ENCODE data around the gene KLHL40.
A peak's percentile ranks its signal among the peaks of the same experiment; 100 is the strongest.

Gene KLHL40

DNA sequence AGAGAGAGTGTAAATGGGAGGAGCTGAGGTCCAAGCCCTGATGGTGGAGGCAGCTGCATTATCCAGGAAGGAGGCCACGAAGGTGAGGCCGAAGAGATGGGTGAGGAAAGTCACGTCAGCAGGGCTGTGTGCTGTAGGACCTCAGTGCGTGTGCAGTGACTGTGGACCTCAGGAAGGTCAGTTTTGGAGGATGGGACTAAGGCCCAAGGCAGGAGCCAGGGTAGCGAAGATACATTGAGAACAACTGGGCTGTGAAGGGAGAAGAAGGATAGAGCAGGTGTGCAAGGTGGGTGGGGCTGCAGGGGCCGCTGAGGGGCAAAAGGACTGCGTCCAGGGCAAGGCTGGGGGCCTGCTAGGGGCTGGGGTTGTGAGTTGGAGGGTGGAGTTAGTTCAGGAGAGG, 4.9 kb downstream of the KLHL40 start:
- no peak for DNase-seq (ENCODE audit: low read depth)

DNA sequence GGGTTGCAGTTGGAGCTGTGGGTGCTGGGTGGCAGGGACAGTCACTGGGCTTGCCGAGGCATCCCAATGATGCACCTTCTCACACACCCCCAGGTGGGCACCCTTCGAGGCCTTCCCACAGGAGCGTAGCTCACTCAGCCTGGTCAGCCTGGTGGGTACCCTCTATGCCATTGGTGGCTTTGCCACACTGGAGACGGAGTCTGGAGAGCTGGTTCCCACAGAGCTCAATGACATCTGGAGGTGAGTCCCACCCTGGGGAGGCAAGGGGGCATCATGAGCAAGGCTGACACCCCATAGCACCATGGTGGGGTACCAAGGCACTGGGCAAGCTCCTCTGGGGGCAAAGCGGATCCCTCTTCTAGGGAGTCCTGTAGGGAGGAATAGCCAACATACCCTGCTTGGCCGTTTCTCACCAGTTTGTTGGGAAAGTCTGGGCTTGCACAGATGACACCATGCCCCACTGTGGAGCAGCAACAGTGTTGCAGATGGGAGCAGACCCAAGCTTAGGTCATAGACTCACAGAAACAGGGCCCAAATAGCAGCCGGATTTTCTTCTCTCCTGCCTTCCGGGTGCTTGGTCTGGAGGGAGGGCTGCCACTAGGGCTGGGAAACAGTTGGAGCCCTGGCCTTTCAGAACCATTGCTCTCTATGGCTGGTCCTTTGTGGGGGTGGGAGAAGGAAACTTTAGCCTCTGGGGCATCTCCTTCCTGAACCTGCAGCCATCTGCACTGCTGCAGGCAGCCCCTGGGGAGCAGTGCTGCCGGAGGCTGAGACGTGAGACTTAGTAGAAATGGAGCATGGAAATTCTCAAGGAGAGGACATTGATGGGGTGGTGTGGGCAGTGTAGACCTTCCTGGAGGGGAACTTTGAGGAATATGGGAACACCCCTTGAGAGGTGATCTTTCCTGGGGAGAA, 5.7 kb downstream of the KLHL40 start:
- no peak for DNase-seq (ENCODE audit: low read depth)

DNA sequence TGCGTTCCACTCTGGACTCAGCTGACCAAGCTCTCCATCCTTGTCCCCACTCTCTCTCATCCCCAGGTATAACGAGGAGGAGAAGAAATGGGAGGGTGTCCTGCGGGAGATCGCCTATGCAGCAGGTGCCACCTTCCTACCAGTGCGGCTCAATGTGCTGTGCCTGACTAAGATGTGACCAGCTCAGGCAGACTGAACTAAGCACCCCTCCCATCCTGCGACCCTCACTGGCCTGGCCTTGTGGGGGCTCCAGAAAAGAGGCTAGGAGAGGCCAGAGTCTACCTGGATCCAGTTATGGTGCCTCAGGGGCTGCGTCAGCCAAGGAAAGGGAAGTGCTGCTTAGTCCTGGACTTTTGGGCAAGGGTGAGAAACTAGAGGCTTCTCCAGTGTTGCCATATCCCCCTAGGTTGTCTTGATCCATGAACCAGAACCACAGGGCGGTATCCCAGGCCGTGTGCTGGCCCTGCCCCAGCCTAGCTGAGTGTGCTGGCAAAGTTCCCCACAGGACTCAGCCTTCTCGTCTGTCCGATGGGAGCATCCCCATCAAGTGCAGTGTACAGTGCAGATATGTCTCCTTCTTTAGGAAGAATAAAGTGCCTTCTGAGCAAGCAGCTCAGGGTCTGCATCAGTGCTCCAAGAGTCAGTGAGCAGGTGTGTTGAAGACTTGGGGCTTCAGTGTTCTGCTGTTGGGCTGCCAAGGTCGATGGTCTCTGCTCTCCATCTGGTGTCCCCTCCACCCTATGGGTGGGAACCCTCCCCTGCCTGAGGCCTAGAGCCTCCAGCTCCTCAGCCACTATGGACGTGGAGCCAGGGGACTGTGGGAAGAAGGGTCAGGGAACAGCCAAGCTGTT, 6.7 kb downstream of the KLHL40 start:
- no peak for DNase-seq (ENCODE audit: low read depth)

DNA sequence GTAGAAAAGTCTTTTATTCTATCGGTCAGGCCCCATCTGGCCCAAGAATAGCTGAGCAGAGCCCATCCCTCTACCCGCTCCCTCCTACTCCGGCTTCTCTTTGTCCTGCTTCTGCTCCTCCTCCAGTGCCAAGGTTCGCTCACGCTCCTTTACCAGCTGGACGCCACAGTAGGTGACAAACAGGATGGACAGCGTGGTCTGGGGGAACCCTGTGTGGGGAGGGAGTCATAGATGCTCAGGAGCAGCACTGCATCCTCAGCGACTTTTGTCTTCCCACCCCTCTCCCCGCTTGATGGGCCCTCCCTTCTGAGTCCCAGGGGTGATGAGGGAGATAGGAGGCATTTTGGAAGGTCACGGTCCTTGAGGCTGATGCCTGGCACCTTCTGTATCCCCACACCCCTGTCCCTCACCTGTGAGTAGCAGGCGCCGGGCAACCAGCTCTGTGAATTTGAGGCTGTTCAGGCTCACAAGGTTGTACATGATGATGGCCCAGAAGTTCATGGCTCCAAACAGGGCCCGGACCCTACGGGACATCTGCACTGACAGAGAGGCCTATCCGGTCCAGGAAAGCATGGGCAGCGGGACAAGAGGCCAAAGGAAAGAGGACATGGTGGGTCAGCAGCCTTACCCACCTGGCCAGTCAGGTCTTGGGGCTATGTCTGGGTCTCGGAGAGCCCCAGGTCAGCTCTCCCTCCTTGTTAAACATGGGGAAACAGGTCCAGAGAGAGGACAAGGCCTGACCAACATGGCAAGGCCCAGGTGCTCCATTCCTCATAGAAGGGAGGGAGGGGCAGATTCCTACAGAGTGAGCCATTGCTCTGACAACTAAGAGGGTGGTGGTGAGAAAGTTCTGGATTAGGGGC, 7.6 kb downstream of the KLHL40 start:
- no peak for DNase-seq (ENCODE audit: low read depth)

DNA sequence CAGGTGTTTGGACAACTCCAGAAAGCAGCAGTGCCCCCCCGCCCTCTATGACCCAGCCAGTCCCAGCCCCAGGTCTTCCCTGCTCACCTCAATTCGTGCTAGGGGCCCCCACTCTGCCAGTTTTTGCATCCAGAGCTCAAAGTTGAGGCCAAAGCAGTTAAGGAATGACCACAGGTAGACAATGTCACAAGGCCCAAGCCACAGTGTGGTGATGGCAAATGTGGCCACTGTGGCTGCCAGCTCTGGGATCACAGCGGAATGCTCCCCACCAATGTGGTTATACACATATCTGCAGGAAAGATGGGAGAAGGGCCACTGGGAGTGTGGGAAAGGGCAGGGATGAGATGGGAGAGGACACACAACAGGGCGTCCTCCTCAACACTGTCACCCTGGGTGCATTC, 8.2 kb downstream of the KLHL40 start:
- DNase-seq (ENCODE audit: low read depth): no peak

DNA sequence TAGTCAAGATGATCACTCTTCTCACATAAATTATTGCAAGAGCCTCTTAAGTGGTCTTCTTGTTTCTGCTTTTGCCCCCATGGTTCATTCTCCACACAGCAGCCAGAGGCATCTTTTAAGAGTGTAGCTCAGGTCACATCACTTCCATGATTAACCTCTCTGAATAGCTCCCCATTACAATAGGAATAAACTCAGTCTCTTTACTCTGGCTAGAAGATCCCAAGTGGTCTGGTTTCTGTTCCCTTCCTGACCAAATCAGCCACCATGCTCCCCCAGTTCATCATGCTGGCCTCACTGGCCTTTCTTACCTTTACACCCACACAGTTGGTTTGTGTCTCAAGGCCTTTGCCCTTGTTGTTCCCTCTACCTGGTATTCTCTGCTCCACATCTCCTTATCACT, 9.0 kb downstream of the KLHL40 start:
- DNase-seq (ENCODE audit: low read depth): no peak

DNA sequence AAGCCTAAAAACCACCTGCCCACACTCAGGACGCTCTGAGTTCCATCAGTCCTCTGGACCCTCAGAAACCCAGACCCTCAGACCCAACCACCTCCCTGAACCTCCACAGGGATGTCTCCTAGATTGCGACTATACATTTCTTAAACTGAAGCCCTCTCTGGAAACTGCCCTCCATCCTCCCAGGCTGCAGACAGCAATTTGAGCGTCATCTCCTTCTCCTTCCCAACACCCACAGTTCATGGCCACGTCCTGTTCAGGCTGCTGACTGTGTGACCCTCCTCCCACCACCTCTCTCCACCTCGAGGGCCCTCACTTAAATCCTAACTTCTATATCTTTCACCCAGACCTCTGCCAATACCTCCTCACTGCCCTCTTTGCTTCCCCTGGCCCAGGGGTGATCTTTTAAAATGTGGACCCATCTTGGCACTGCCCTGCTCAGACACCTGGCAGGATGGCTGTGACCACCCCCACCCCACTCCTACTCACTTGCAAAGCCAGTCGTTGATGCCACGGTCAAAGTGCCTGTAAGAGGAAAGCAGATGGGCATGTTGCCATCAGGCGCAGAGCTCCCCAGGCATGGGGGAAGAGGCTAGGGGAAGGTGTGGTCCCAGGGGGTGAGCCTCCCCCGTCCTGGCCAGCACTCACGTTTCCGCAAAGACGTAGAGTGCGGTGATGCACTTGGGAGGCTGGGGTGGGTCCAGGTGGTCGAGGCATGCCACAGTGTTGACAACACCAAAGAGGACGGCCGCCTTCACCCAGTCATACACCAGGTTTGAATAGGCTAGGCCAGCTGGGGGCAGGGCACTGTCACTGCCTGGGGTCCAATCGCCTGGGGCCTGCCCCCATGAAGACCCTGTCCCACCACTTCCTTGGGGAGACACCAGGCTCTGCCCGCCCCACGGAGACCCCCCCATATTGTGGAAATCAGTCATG, 11.3 kb downstream of the KLHL40 start:
- DNase-seq (ENCODE audit: low read depth): no peak

DNA sequence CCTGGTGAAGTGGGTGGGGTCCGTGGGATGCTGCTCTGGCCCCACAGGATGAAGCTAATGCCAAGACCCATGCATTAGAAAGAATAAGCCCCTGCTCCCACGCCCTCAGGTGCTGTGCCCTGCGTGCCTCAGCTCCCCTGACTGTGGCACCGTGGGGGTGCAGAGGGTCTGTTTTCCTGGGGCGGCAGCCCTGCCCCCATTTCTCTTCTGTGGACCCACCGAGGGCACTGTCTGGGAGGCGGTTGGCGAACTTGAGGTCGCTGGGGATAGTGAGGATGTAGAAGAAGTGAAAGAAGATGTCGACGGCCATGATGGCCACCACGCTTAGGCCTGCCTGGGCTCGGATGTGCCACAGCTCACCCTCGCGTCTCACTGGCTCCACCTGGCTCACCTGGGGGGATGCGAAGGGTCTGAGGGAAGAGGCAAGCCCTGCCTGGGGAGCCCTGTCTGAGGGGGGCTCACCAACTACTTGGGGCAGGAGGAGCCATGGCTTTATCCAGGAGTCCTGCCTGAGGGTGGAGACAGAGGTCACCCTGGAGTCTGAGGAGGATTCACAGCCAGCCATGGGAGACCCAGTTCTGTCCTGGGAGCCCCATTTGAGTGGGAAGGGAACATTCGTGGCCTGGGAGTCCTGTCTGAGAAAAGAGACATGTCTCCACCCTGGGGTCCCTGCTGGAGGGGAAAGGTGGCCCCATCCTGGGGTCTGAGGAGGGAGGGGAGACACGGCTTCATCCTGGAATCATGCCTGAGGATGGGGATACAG, 12.1 kb downstream of the KLHL40 start:
- no peak for DNase-seq (ENCODE audit: low read depth)

DNA sequence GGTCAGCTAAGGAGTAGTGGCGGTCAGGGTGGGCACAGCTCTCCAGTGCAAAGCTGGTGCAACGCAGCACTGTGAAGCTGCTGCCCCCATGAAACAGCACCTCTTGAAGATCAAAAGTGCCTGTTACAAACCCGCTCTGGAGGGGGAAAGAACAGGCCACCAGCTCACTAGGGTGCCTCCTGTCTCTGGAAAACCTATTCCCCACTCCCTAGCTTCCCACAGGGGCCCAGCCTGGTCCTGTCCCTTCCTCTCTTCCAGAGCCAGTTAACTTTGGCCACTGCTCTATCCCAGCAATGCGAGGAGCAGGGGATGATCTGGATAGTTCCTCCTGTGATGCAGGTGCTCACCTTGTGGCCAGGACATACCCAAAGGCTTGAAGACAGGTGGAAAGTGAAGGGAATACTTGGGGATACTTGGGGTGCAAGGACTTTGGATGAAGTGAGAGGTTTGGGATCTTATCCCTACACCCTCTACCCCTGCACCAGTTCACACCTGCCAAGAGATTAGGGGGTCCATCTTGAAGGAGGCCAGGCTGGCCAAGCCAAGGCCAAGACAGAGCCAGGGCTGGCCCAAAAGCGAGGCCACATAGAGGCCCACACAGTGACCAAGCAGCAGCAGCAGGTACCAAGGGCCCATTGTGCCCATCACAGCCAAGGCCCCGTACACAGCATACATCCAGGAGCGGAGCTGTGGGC, 13.0 kb downstream of the KLHL40 start:
- DNase-seq (ENCODE audit: low read depth): no peak

DNA sequence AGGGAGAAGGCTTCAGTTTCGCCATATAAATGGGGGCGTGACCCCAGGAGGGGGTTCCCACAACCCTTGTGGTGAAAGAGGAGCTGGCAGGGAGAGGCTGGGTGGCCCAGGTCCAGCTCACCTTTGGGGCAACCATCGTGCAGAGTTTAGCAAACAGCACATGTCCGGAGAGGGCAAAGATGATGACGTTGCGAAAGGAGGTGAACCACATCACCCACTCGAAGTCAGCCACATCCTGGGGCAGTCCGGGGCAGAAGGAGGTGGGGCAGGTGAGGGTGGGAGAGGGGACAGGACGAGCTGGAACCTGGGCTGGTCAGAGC, 13.5 kb downstream of the KLHL40 start:
- no peak for DNase-seq (ENCODE audit: low read depth)

DNA sequence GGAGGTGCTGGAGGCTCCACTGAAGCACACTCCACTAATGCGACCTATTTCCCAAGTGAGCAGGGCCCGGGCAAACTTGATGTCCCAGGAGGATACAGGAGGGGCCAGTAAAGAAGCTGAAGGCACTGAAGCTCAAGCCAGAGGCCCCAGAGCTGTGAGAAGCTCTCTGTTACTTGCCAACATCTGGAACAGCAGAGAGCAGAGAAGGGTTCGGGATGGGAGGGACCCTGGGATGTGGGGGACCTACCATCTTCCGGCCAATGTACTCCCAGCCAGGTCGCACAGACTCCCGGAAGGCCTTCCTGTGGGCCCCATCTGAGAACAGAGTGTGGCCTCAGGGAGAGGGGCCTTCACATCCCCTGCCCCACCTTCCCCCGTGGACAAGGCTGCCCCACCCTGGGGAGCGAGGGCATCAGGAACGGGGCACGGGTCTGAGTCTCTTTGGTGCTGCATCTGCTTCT, 14.2 kb downstream of the KLHL40 start:
- DNase-seq (ENCODE audit: low read depth): no peak

DNA sequence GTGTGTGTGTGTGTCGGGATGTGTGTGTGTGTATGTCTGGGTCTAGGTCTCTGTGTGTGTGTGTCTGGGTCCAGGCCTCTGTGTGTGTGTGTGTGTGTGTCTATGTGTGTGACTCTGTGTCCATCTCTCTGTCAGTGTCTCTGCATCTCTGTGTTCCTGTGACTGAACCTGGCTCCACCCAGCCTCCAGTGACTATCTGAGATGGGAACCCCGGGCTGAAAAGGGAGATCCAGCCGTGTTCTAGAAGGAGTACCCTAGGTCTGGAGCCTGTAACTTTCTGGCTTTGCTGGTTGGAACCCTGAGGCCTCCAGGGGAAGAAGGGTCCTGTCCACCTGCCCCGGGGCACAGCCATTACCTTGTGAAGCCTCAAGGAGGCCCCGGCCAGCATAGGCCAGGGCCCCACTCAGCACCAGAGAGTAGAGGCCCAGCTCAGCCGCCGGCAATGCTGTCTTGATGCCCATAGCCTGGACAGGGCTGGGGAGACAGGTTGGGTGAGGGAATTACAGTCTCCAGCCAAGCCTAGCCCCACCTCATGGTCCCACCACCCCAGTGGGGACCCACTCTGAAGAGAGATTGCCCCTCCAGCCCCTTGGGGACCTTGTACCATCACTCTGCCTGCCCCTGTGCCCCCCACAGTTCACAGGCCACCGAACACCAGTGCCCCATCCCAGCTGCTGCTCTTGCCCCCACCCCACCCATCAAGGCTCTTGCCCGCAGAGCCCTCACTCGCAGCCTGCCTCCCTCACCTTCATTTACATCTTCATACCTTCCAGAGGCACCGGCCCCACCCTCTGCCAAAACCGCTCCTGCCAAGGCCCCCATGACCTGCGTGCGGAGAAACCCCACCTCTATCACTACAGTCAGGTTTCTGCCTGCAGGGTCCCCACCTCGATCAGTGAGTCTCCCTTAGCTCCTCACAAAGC, 15.3 kb downstream of the KLHL40 start:
- DNase-seq (ENCODE audit: low read depth): no peak

DNA sequence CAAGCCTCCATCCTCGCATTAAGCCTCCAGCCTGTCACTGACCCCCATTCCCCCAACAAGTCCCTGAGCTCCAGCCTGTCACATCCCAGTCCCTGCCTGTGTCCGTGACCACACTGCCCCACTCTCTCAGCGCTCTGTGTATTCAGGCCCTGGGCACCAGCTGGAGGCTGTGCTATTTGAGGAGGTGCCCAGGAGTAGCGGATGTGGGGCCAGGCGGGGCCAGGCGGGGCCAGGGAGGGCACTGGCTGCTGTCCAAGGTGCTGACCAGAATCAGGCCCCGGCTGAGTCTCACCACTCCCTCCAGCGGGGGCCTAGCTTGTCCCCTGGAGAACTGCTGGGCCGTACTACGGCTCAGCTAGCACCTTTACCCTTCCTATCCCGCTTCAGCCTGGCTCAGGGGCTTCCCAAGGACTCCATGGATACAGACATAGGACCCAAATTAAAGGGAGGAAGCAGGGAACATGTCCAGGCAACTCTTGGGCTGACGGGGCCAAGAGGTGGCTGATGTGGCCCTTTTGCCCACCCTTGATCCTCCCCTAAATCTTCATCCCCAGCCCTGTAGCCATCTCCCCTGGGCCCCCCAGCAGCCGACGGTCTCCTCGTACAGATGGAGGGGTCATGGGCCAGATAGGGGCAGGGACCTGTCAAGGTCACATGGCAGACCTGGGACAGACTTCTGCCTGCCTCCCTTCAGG, 16.2 kb downstream of the KLHL40 start:
- peak; percentile 33 for DNase-seq (ENCODE audit: low read depth)

DNA sequence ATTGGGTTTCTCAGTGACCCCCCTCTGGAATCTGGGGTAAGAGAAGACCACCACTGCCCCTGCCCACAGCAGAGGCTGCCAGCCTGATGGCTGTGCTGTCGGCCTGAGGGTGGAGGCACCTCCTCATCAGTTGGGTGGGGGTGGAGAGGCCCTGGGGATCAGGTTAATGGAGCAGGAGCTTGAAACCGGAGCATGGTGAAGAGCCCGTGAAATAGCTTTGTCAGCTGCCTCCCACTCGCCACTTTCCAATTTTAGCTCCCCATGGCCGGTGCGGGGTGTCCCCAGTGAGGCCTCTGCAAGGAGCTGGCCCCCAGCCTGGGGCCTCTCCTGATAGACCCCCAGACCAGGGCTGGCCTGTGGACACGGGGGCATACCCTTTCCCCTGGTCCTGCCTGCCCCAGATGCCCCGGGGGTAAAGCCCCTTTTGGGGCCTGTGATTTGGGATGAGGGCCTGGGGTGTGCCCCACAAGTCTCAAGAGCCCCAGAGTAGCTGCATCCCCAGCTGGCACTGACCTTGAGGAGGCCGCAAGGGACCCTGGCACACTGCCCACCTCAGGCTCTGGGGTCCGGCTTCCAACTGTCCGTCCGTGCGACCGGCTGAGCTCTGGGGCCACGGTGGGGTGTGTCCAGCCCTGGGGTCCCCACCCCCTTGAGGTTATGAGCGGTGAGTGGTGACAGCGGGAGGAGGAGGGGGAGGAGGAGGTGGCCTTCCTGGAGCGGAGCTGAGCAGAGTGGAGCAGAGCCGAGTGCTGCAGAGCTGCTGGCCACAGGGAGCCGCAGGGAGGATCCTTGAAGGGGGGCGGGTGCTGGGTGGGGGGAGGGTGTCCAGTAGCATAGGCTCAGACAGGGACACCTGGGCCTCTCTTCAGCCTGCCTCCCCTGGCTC, 17.0 kb downstream of the KLHL40 start, which contains the start of gene HHATL:
Gene HHATL (minus strand): TSS at position 733 of the 886 bp plus-strand sequence. CDS start 1,972 bp downstream, outside the sequence.
- no peak for DNase-seq (ENCODE audit: low read depth)

DNA sequence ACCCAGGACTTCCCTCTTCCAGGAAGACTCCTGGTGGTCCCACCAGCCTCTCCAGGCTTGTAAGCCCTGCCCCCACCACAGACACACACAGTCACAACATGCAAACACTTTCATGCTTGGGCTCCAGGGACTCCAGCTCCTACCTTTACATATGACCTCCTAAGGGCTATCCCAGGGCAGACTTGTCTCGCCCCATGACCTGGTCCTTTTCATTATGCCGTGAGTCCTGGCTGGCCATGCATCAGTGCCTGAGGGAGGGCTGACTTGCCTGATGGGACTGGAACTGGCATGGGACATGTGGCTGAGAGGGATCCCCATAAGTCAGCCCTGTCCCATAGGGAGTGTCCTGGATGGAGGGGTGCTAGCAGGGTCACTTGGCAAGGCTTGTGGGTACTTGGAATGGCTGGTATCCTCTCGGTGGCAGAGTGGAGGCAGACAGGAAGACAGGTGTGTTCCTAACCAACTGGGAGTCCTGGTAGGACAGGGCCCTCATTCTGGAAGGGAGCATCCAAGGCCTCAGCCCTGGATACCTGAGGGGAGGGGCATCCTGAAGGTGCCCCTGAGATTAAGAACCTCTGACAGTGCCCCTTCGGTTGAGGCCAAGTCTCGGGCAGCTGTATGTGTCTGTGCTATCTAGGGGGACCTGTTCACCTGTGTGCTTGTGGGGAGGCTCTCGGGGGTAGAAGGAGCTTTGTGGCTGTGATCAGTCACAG, 17.8 kb downstream of the KLHL40 start:
- no peak for DNase-seq (ENCODE audit: low read depth)

DNA sequence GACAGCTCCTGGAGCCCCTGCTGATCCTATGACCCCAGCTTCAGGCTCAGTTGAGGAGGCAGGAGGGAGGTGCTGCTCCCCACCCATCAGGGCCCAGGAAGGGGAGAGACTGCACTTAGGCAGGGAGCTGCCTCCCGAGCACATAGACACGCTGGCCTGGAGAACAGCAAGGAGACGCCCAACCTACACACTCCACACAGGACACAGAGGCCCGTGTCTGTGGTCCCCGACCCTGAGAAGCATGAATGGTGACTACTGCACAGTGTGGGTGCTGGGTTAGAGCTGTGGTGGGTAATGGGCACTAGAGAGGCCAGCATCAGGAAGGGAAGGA, 18.3 kb downstream of the KLHL40 start:
- no peak for DNase-seq (ENCODE audit: low read depth)

All from stimulated activated CD8-positive, alpha-beta memory T cell treated with anti-CD3 and anti-CD28 coated beads, Interleukin-4, amount 100 ng/mL, for 24 hours (primary cell).